ENCODE results near the gene PTPRG.

- TF ChIP-seq POLR2A (IDR thresholded peaks at IDR 0.05) (no peak), CTCF (IDR thresholded peaks at IDR 0.05) (no peak)
Measured at GRCh38 chr3:62335196-62335595, 773.8 kb downstream of the PTPRG start.
